ENCODE results near the gene OXSR1.

The OXSR1 gene

DNA sequence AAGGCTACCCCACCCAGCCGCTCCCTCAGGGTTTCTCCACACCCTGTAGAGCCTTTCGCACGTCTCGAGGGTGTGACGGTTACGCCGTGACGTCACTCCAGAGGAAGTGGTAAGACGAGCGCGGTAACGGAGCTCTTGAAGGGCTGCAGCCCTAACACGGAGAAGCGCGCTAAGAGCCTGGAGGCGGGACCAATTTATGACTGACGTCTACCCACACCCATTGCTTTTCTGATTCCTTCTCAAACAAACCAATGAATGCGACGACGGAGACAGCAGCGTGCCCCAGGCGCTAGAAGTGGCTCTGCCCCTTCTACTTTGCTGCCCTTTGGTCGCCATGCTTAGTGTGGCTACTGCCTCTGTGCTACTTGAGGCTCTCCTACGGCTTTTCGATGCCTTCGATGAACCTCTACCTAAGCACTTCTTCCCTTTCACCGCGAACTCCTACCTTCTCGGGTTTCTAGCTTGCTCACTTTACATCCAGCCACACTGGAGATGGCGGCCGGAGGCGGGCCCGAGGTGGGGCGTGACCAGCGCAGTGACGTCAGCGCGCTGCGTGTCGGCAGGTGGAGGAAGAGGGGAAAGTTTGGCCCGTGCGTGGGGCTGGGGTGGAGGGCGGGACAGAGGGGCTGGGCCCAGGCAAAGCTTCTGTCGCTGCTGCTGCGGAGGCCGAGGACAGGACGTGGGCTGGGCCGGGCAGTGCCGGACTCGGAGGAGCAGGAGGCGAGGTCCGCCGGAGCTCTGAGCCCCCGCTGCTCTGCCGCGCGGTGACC is at the start of gene OXSR1:
Gene OXSR1, plus strand, starts transcription at position 586 of the 770 bp plus-strand sequence. CDS start 340 bp downstream, outside the sequence.
- ATAC-seq (peak; percentile 94), DNase-seq (peak; percentile 96 to 97)
- no peaks in the 10 kb centered on the region for H3K27me3 Mint-ChIP-seq
- H3K4me3 Mint-ChIP-seq, result peak within 1 kb of the TSS; percentile 91 to 94
- H3K9me3 Mint-ChIP-seq, result no peaks in the 10 kb centered on the region
- peaks cover 51% of the 10 kb centered on the region for H3K4me1 Mint-ChIP-seq
- H3K27ac Mint-ChIP-seq, result peak within 1 kb of the TSS; percentile 99 to 100

DNA sequence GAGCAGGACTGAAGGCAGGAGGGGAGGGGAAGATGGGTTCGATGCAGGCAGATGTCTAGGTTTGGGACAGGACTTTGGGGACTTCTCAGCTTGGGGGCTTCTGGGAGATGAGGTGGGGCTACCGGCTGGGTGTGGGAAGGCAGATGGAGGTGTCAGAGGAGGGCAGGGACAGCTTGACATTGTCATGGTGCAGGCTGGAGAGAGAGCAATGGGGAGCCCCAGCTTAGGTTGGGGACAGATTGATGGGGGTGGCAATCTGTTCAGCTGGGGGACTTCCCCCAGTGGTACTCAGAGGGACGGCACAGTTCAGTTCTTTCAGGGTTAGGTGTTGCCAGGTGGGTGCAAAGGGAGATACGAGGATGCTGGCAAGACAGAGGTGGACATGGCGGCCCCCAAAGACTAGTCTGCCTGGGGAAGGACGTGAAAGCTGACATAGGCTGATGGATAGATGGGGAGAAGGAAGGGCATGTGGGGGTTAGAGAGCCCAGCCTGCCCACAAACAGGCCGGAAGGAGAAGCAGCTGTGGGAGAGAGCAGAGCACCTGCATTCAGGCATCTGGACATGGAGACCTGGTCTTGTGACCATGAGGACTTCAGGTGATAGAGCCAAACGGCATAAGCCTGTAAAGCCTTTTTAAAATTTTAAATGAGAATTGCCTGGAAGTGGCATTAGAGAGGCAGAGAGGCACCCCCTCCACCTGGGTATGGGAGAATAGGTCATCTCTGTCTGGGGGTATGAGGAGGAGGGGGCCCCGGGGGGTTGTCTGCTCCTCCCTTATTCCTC is 49.5 kb upstream of the OXSR1 start:
- H3K9me3 Mint-ChIP-seq, result no peaks in the 10 kb centered on the region
- no peak for DNase-seq
- peak overlapping the region; percentile 15 to 81 for H3K27ac Mint-ChIP-seq
- no peaks in the 10 kb centered on the region for H3K27me3 Mint-ChIP-seq
- peaks cover 18% of the 10 kb centered on the region for H3K4me1 Mint-ChIP-seq
- ATAC-seq, result no peak
- H3K4me3 Mint-ChIP-seq, result no peak overlapping the region

GRCh38 chr3:38116471-38117162 is 48.7 kb upstream of the OXSR1 start:
- no peaks in the 10 kb centered on the region for H3K27me3 Mint-ChIP-seq

DNA sequence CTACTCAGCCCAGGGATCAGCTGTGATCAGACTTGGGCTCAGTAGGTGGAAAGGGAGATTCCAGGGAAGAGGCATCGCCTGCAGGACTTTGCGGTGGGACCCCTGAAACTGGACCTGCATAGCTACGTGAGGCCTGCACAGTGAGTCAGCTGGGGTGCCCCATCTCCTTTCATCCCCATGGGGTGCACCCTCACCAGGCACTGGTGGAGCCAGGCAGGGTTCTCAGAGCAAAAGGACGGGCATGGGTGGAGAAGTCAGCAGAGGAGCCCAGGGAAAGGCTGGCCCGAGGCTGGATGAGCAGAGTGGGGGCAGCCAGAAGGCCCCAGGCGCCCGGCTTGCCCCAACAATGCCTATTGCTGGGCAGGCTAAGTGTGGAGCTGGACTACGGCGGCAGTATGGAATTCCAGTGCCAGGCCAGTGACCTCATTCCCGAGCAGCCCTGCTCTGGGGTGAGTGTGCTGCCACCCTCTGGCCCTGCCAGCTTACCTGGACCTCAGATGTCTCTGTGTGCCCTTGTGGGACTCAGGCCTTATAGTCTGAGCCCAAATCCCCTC is 48.1 kb upstream of the OXSR1 start:
- no peak for ATAC-seq
- H3K27ac Mint-ChIP-seq, result peak overlapping the region in 1 of 2 donors; percentile 38
- H3K4me1 Mint-ChIP-seq, result peaks cover 18% of the 10 kb centered on the region
- DNase-seq, result no peak
- H3K9me3 Mint-ChIP-seq, result no peaks in the 10 kb centered on the region
- no peak overlapping the region for H3K4me3 Mint-ChIP-seq
- H3K27me3 Mint-ChIP-seq, result no peaks in the 10 kb centered on the region

More at GRCh38 chr3:38116471-38117162, 48.7 kb upstream of the OXSR1 start:
- Mint-ChIP-seq H3K4me1 (peaks cover 18% of the 10 kb centered on the region), H3K9me3 (no peaks in the 10 kb centered on the region), H3K27ac (no peak overlapping the region), H3K4me3 (no peak overlapping the region)
- no peak for ATAC-seq
- DNase-seq, result no peak

DNA sequence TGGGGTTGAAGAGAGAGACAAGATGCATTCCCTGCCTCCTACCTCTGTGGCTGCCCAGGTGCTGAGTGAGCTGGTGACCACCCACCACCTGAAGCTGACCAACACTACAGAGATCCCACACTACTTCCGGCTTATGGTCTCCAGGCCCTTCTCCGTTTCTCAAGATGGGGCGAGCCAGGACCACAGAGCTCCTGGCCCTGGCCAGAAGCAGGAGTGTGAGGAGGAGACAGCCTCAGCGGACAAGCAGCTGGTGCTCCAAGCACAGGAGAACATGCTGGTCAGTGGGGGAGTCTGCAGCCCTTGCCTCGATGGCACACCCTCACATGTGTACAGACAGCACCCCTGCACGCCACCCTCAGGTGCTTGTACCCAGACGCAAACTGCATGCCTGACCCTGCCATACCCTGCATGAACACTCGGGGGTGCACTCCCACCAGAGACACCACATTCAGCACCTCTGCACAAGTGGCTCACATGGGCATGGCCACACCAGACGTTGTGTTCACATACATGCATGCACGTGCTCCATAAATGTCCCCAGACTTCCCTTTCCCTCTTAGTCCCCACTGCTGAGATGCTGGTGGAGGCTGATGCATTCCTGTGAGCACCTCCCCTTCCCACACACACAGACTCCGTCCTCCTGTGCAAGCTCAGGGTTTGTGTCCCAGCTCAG is 47.5 kb upstream of the OXSR1 start:
- Mint-ChIP-seq H3K4me3 (no peak overlapping the region), H3K27me3 (no peaks in the 10 kb centered on the region), H3K9me3 (no peaks in the 10 kb centered on the region), H3K27ac (no peak overlapping the region), H3K4me1 (peaks cover 22% of the 10 kb centered on the region)
- DNase-seq (peak; percentile 70 to 79), ATAC-seq (peak; percentile 85)

DNA sequence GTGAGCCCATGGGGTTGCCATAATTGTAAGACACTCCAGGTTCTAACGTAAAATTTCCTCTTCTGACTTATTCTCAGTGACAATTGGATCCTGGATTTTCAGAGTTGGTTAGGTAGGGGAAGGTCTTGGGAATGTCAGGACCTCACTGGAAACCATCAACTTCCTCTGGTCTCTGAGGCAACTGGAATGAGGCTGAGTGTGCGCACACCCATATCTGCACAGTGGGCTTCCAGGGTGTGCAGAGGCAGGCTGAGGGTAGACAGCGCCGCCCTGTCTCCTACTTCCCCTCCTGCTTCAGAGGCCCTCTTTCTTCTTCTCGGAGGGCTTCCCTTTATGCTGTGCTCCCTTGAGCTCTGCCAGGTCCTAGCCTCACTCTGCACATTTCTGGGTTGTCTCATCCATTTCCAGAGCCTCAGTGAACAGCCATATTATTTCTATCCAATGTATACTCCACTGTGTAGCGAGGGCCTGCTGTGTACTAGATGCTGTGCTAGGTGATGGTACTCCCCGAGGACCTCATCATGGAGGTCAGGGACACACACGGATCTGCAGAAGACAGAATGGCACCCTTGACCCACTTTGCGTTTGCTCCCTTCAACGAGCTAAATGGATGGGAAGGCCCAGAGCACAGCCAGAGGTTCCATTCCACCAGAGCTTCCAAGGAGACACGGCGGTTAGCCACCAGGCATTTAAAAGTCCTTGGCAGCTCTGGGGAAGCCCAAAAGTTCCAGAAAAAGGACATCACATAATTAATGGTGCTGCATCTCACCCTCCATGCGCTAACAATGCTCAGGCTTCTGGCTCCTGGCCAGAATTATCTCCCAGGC is 46.7 kb upstream of the OXSR1 start:
- Mint-ChIP-seq H3K27ac (peak overlapping the region in 1 of 2 donors; percentile 15), H3K4me3 (no peak overlapping the region), H3K4me1 (peaks cover 27% of the 10 kb centered on the region), H3K9me3 (no peaks in the 10 kb centered on the region), H3K27me3 (no peaks in the 10 kb centered on the region)
- no peak for DNase-seq
- ATAC-seq, result no peak

DNA sequence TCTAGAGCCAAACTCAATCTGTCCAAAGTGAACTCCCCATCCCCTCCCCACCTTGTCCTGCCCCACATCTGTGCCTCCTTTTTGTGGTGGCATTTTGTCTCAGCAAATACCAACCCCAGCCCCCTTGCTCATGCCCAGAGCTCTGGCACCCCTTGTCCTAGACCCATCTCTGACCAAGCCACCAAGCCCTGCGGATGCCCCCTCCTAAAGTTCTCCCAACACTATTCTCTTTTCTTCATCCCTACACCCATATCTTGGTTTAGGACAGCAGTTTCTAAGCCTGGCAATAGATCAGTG is 46.1 kb upstream of the OXSR1 start:
- no peak for DNase-seq
- no peak for ATAC-seq
- Mint-ChIP-seq H3K4me1 (peaks cover 27% of the 10 kb centered on the region), H3K27me3 (no peaks in the 10 kb centered on the region), H3K9me3 (no peaks in the 10 kb centered on the region), H3K27ac (no peak overlapping the region), H3K4me3 (no peak overlapping the region)

DNA sequence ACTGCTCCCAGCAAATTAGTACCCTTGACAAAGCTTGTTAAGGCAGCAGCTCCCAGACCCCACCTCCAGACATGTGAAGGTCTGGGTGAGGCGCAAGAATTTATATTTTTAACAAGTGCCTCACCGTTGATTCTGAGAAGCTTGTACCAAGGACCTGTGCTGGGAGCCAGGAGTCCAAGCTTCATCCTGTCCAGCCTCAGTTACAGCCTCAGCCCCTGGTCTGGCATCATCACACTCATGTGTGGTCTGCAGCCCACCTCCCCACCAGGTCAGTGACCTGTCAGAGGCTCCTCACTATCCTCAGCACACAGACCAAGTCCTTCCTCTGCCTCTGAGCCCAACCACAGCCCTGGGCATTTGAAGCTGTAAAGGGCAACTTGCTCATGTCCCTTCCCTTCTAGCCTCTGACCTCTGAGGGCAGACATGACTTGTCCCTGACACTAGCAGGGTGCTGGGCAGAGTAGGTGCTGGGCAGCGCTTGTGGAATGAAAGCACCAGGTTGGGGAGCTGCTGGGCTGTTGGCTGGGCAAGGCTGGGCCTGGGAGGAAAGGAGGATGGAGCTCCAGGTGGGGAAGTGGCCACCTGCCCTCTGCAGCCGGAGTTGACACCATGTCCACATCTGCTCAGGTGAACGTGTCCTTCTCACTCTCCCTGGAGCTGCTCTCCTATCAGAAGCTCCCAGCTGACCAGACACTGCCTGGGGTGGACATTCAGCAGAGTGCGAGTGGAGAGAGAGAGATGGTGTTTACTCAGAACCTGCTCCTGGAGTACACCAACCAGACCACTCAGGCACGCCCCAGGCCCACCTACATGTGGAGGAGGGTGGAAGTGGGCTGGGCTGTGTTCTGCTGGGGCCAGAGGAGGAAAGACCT is 45.3 kb upstream of the OXSR1 start:
- Mint-ChIP-seq H3K4me1 (peaks cover 25% of the 10 kb centered on the region), H3K4me3 (no peak overlapping the region), H3K27me3 (no peaks in the 10 kb centered on the region), H3K9me3 (no peaks in the 10 kb centered on the region), H3K27ac (peak overlapping the region; percentile 21 to 77)
- ATAC-seq (no peak), DNase-seq (no peak)

DNA sequence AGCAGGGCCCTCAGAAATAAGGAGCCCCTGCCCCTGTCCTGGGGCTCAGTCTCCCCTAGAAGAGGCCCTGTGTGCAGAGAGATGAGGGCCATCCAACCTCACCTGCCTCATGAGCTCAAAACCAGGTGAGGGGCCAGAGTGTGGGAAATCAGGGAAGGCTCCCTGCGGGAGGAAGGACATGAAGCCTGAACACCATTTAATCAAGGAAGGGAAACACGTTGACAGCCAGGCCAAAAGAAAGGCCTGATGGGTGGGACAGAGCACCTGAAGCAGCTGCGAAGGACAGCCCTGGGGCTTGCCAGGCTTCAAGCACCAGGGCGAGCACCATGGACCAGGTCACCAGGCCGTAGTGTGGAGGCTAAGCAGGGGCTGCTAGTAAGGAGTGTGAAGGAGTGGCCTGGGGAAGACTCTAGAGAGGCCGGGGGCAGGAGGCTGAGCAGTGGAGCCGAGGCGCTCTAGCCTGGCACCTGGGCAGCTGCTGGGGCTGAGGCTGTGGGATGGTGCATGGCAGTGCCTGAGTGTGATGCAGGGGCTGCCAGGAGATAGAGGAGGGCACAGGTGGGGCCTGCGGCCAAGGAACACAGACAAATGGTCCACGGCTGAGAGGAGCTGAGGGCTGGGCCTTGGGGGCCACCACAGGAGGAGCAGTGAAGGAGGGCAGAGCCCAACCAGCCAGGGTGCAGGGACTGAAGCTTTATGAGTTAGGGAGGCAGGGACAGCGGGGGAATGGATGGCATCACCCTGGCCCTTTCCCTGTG is 44.5 kb upstream of the OXSR1 start:
- Mint-ChIP-seq H3K9me3 (no peaks in the 10 kb centered on the region), H3K27ac (peak overlapping the region; percentile 77 to 88), H3K4me1 (peaks cover 17% of the 10 kb centered on the region), H3K27me3 (no peaks in the 10 kb centered on the region), H3K4me3 (no peak overlapping the region)
- DNase-seq (no peak), ATAC-seq (no peak)

DNA sequence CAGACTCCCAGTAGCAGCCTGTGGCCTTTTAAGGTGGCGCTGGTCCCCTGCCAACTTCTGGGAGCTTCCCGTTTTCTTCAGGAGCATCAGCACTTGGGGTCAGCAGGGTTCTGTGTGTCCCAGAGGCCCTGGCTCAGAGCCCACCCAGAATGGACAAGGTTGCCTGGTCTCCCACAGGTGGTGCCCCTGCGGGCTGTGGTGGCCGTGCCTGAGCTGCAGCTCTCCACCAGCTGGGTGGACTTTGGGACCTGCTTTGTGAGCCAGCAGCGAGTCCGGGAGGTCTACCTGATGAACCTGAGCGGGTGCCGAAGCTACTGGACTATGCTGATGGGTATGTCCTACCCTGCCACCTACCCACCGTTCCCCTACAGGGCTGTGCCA is 43.9 kb upstream of the OXSR1 start:
- no peak overlapping the region for H3K4me3 Mint-ChIP-seq
- DNase-seq (no peak), ATAC-seq (no peak)
- H3K27ac Mint-ChIP-seq, result peak overlapping the region in 1 of 2 donors; percentile 66
- H3K9me3 Mint-ChIP-seq, result no peaks in the 10 kb centered on the region
- peaks cover 15% of the 10 kb centered on the region for H3K4me1 Mint-ChIP-seq
- no peaks in the 10 kb centered on the region for H3K27me3 Mint-ChIP-seq

- peak overlapping the region in 1 of 2 donors; percentile 66 for H3K27ac Mint-ChIP-seq
- H3K4me3 Mint-ChIP-seq, result no peak overlapping the region
- DNase-seq (no peak), ATAC-seq (no peak)
- no peaks in the 10 kb centered on the region for H3K27me3 Mint-ChIP-seq
- H3K9me3 Mint-ChIP-seq, result no peaks in the 10 kb centered on the region
- H3K4me1 Mint-ChIP-seq, result peaks cover 15% of the 10 kb centered on the region
Observed at GRCh38 chr3:38121832-38122461, 43.4 kb upstream of the OXSR1 start.

DNA sequence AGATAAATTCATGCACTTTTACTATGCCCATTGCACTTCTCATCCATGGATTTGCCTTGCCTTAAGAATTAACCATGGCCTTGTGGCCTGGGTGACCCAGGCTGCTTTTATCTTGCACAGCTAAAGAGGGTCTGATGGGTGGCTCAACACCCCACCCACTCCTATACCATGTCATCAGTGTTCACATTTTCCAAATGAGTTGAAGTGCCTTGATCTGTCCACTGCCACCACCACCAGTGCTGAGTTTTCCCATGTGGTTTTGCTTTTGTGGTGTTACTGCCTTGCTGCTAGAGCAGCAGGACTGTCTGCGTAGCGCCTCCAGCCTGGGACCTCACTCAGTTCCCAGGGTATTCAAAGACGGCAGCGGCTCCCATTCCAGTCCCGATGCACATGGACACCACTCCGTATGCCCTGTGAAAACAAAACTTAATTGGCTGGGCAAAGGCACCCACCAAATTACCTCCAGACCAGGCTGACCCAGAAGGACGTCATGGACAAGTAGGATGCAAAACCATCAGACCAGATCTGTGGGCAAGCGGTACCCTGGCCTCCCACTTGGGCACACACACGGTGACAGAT is 42.5 kb upstream of the OXSR1 start:
- H3K27me3 Mint-ChIP-seq, result no peaks in the 10 kb centered on the region
- no peak overlapping the region for H3K4me3 Mint-ChIP-seq
- H3K27ac Mint-ChIP-seq, result no peak overlapping the region
- no peak for ATAC-seq
- no peak for DNase-seq
- peaks cover 15% of the 10 kb centered on the region for H3K4me1 Mint-ChIP-seq
- no peaks in the 10 kb centered on the region for H3K9me3 Mint-ChIP-seq

Data from stimulated activated naive CD8-positive, alpha-beta T cell treated with anti-CD3 and anti-CD28 coated beads, Interleukin-15, amount 100 ng/mL, for 72 hours (primary cell).